Neural cell (in vitro differentiated cells): ENCODE measurements around the gene DPP7.

Experiments
- EP300 ChIP-seq: fragments of 450-650 bp; conservative IDR thresholded peaks from 2 replicates; pipeline ENCODE4 v1.6.1; 2014; ENCODE audit warnings: antibody characterized with exemption, mild to moderate bottlenecking, moderate library complexity; ENCODE audit not compliant: poor library complexity, severe bottlenecking
- POLR2AphosphoS5 ChIP-seq: IDR thresholded peaks from 2 replicates; pipeline ENCODE4 v1.6.1; 2012
- RAD21 ChIP-seq: fragments of 450-650 bp; conservative IDR thresholded peaks from 2 replicates; pipeline ENCODE4 v1.6.1; 2014; ENCODE audit warnings: antibody characterized with exemption, mild to moderate bottlenecking, moderate library complexity
- TF ChIP-seq, protein P1 (sequence below): fragments of 450-650 bp; IDR thresholded peaks from 2 replicates; pipeline ENCODE4 v1.5.1; 2014; ENCODE audit warnings: antibody characterized with exemption, mild to moderate bottlenecking, moderate library complexity; ENCODE audit not compliant: poor library complexity, severe bottlenecking
- TF ChIP-seq, protein P2 (sequence below): IDR thresholded peaks from 2 replicates; pipeline ENCODE4 v1.6.1; 2012; ENCODE audit warnings: borderline replicate concordance

DNA sequence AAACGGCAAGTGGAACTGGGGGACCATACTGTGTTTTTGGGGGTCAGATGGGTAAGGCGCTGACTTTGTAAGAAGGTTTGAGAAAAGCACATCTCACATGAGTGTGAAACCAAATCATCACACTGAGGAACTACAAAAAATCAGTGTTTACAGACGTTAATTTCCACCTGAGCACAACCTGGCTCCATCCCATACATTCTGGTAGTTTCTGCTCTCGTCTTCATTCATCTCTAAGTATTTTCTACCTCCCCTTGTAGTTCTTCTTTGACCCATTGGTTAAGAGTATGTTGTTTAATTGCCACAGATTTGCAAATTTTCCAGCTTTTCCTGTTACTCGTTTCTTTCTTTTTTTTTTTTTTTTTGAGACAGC lies 8.9 kb upstream of the DPP7 start:
- TF ChIP-seq, protein P1, sequence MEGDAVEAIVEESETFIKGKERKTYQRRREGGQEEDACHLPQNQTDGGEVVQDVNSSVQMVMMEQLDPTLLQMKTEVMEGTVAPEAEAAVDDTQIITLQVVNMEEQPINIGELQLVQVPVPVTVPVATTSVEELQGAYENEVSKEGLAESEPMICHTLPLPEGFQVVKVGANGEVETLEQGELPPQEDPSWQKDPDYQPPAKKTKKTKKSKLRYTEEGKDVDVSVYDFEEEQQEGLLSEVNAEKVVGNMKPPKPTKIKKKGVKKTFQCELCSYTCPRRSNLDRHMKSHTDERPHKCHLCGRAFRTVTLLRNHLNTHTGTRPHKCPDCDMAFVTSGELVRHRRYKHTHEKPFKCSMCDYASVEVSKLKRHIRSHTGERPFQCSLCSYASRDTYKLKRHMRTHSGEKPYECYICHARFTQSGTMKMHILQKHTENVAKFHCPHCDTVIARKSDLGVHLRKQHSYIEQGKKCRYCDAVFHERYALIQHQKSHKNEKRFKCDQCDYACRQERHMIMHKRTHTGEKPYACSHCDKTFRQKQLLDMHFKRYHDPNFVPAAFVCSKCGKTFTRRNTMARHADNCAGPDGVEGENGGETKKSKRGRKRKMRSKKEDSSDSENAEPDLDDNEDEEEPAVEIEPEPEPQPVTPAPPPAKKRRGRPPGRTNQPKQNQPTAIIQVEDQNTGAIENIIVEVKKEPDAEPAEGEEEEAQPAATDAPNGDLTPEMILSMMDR = no peak
- TF ChIP-seq EP300 (no peak), RAD21 (no peak), POLR2AphosphoS5 (no peak)
- TF ChIP-seq, protein P2, sequence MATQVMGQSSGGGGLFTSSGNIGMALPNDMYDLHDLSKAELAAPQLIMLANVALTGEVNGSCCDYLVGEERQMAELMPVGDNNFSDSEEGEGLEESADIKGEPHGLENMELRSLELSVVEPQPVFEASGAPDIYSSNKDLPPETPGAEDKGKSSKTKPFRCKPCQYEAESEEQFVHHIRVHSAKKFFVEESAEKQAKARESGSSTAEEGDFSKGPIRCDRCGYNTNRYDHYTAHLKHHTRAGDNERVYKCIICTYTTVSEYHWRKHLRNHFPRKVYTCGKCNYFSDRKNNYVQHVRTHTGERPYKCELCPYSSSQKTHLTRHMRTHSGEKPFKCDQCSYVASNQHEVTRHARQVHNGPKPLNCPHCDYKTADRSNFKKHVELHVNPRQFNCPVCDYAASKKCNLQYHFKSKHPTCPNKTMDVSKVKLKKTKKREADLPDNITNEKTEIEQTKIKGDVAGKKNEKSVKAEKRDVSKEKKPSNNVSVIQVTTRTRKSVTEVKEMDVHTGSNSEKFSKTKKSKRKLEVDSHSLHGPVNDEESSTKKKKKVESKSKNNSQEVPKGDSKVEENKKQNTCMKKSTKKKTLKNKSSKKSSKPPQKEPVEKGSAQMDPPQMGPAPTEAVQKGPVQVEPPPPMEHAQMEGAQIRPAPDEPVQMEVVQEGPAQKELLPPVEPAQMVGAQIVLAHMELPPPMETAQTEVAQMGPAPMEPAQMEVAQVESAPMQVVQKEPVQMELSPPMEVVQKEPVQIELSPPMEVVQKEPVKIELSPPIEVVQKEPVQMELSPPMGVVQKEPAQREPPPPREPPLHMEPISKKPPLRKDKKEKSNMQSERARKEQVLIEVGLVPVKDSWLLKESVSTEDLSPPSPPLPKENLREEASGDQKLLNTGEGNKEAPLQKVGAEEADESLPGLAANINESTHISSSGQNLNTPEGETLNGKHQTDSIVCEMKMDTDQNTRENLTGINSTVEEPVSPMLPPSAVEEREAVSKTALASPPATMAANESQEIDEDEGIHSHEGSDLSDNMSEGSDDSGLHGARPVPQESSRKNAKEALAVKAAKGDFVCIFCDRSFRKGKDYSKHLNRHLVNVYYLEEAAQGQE = no peak
